HepG2 (cell line): ENCODE data around the gene ZNF280A. TPM values are rescaled to one million over a fixed set of nuclear protein-coding genes. Genes with fewer than 3 reads are reported as not detected.
A peak's percentile ranks its signal among the peaks of the same experiment; 100 is the strongest.

Experiments used
- ATF2 ChIP-seq: sonication (generic); formaldehyde crosslinking; IDR thresholded peaks from 2 replicates; pipeline ENCODE4 v1.4.0; 2020; ENCODE audit warnings: missing genetic modification reagents
- CAMTA2 ChIP-seq: sonication (generic); formaldehyde crosslinking; IDR thresholded peaks from 2 replicates; pipeline ENCODE4 v1.4.0; 2020; ENCODE audit warnings: mild to moderate bottlenecking, missing genetic modification reagents, borderline replicate concordance
- DR1 ChIP-seq: sonication (generic); formaldehyde crosslinking; IDR thresholded peaks from 2 replicates; pipeline ENCODE4 v1.8.0; 2021; ENCODE audit warnings: mild to moderate bottlenecking, missing genetic modification reagents, inconsistent platforms
- E2F1 ChIP-seq: sonication (generic); formaldehyde crosslinking; IDR thresholded peaks from 2 replicates; pipeline ENCODE4 v1.5.0; 2020; ENCODE audit warnings: missing genetic modification reagents
- FLYWCH1 ChIP-seq: sonication (generic); formaldehyde crosslinking; IDR thresholded peaks from 2 replicates; pipeline ENCODE4 v1.8.1; 2023; ENCODE audit warnings: mild to moderate bottlenecking, missing genetic modification reagents
- JUN ChIP-seq: sonication (generic); formaldehyde crosslinking; IDR thresholded peaks from 2 replicates; pipeline ENCODE4 v1.4.0; 2020; ENCODE audit warnings: mild to moderate bottlenecking, missing genetic modification reagents
- KLF6 ChIP-seq: IDR thresholded peaks from 2 replicates; pipeline ENCODE4 v1.8.0; 2016; ENCODE audit warnings: missing biosample characterization, missing genetic modification reagents
- MZF1 ChIP-seq: sonication (generic); formaldehyde crosslinking; IDR thresholded peaks from 2 replicates; pipeline ENCODE4 v1.8.1; 2023; ENCODE audit warnings: mild to moderate bottlenecking, missing genetic modification reagents, borderline replicate concordance
- ONECUT2 ChIP-seq: sonication (generic); formaldehyde crosslinking; IDR thresholded peaks from 2 replicates; pipeline ENCODE4 v1.4.0; 2020; ENCODE audit warnings: missing genetic modification reagents
- PAF1 ChIP-seq: IDR thresholded peaks from 2 replicates; pipeline ENCODE4 v1.6.1; 2016; ENCODE audit warnings: missing genetic modification reagents, missing compliant biosample characterization
- SALL2 ChIP-seq: sonication (generic); formaldehyde crosslinking; IDR thresholded peaks from 2 replicates; pipeline ENCODE4 v1.8.1; 2023; ENCODE audit warnings: mild to moderate bottlenecking, missing genetic modification reagents, inconsistent platforms
- SIX1 ChIP-seq: sonication (generic); formaldehyde crosslinking; IDR thresholded peaks from 2 replicates; pipeline ENCODE4 v1.4.0; 2020; ENCODE audit warnings: missing genetic modification reagents, borderline replicate concordance
- SMARCC2 ChIP-seq: fragments of 450-650 bp; IDR thresholded peaks from 2 replicates; pipeline ENCODE4 v1.6.1; 2017; ENCODE audit warnings: antibody characterized with exemption, mild to moderate bottlenecking
- TCF7L2 ChIP-seq: IDR thresholded peaks from 2 replicates; pipeline ENCODE4 v1.6.1; 2011; ENCODE audit warnings: mild to moderate bottlenecking, low read depth, low read length, moderate library complexity
- YY1 ChIP-seq: IDR thresholded peaks from 2 replicates; pipeline ENCODE4 v1.6.1; 2011; ENCODE audit warnings: low read length, low read depth, moderate library complexity, mild to moderate bottlenecking; ENCODE audit not compliant: insufficient read depth, insufficient replicate concordance
- ZBTB26 ChIP-seq: IDR thresholded peaks from 2 replicates; pipeline ENCODE4 v1.6.1; 2016; ENCODE audit warnings: missing compliant biosample characterization, missing genetic modification reagents, borderline replicate concordance
- ZFP41 ChIP-seq: sonication (generic); formaldehyde crosslinking; IDR thresholded peaks from 2 replicates; pipeline ENCODE4 v1.4.0; 2020; ENCODE audit warnings: mild to moderate bottlenecking, missing genetic modification reagents, borderline replicate concordance
- ZNF143 ChIP-seq: sonication (generic); formaldehyde crosslinking; IDR thresholded peaks from 2 replicates; pipeline ENCODE4 v1.4.0; 2020; ENCODE audit warnings: missing genetic modification reagents
- ZNF30 ChIP-seq: sonication (generic); formaldehyde crosslinking; IDR thresholded peaks from 2 replicates; pipeline ENCODE4 v1.5.0; 2020; ENCODE audit warnings: mild to moderate bottlenecking, missing genetic modification reagents
- ZNF652 ChIP-seq: IDR thresholded peaks from 2 replicates; pipeline ENCODE4 v1.6.1; 2016; ENCODE audit warnings: low read depth, borderline replicate concordance
- ZNF747 ChIP-seq: sonication (generic); formaldehyde crosslinking; IDR thresholded peaks from 2 replicates; pipeline ENCODE4 v1.8.1; 2023; ENCODE audit warnings: missing genetic modification reagents, mild to moderate bottlenecking, borderline replicate concordance
- ZNF780A ChIP-seq: sonication (generic); formaldehyde crosslinking; IDR thresholded peaks from 2 replicates; pipeline ENCODE4 v1.8.0; 2022; ENCODE audit warnings: mild to moderate bottlenecking, missing genetic modification reagents, moderate library complexity
- ZSCAN21 ChIP-seq: sonication (generic); formaldehyde crosslinking; IDR thresholded peaks from 2 replicates; pipeline ENCODE4 v1.8.0; 2022; ENCODE audit warnings: mild to moderate bottlenecking, missing genetic modification reagents, moderate library complexity, borderline replicate concordance
- polyA plus RNA-seq, 8 experiments: library from polyadenylated mRNA; depleted of rRNA in 3 of 8; stranded (reverse) in 7 of 8; unstranded in 1 of 8; fragments of >200 nt; fragmentation: Illumina TruSeq in 4 of 8; extraction: Trizol in 4 of 8; gene quantifications; 2 replicates each; pipeline versions ENCODE4 v1.2.1 to v1.2.3, GENCODE V29; 2011 to 2016; ENCODE audit warnings: low read depth in 4 of 8, missing spikeins in 1 of 8, mixed read lengths in 1 of 8; ENCODE audit not compliant: insufficient read depth in 1 of 8
- total RNA-seq, 5 experiments: library from RNA; depleted of rRNA; stranded (reverse); fragments of >200 nt; fragmentation: Illumina TruSeq; extraction: Trizol; gene quantifications; 2 replicates each; pipeline ENCODE4 v1.2.3, GENCODE V29; 2016; ENCODE audit warnings: low read depth in 1 of 5
- TF ChIP-seq, protein P1 (sequence below): sonication (generic); formaldehyde crosslinking; conservative IDR thresholded peaks from 2 replicates; pipeline ENCODE4 v1.4.0; 2020; ENCODE audit warnings: missing genetic modification reagents

Gene ZNF280A
- total and polyA plus RNA-seq, 2 of the 13 experiments (the other 11 are each of a cell fraction or from before 2014, with no cell fraction given) = 1.4 to 2.9 TPM

- TF ChIP-seq ZBTB26 (CRISPR knock-in tag) (peak; percentile 31; the same call in 1 of the 2 replicates), DR1 (CRISPR knock-in tag) (no peak), ONECUT2 (CRISPR knock-in tag) (no peak), ZNF143 (CRISPR knock-in tag) (no peak), ATF2 (CRISPR knock-in tag) (0 out of 2 replicates have a peak, but pooled peaks have one; percentile 36), KLF6 (CRISPR knock-in tag) (no peak), ZNF747 (CRISPR knock-in tag) (0 out of 2 replicates have a peak, but pooled peaks have one; percentile 7), ZFP41 (no peak), SMARCC2 (no peak), YY1 (peak; percentile 55), PAF1 (CRISPR knock-in tag) (no peak), FLYWCH1 (CRISPR knock-in tag) (no peak), SALL2 (CRISPR knock-in tag) (no peak), ZNF30 (no peak), ZSCAN21 (CRISPR knock-in tag) (peak; percentile 68), ZNF780A (CRISPR knock-in tag) (no peak), JUN (CRISPR knock-in tag) (peak; percentile 45; the same call in 1 of the 2 replicates), MZF1 (CRISPR knock-in tag) (no peak), TCF7L2 (no peak), E2F1 (CRISPR knock-in tag) (peak; percentile 88), SIX1 (CRISPR knock-in tag) (no peak), ZNF652 (CRISPR knock-in tag) (peak; percentile 45; the same call in 1 of the 2 replicates), CAMTA2 (no peak)
- TF ChIP-seq, protein P1, sequence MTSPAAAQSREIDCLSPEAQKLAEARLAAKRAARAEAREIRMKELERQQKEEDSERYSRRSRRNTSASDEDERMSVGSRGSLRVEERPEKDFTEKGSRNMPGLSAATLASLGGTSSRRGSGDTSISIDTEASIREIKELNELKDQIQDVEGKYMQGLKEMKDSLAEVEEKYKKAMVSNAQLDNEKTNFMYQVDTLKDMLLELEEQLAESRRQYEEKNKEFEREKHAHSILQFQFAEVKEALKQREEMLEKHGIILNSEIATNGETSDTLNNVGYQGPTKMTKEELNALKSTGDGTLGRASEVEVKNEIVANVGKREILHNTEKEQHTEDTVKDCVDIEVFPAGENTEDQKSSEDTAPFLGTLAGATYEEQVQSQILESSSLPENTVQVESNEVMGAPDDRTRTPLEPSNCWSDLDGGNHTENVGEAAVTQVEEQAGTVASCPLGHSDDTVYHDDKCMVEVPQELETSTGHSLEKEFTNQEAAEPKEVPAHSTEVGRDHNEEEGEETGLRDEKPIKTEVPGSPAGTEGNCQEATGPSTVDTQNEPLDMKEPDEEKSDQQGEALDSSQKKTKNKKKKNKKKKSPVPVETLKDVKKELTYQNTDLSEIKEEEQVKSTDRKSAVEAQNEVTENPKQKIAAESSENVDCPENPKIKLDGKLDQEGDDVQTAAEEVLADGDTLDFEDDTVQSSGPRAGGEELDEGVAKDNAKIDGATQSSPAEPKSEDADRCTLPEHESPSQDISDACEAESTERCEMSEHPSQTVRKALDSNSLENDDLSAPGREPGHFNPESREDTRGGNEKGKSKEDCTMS = no peak
Measured at GRCh38 chr22:22508274-22509176, 11.5 kb downstream of the ZNF280A start, which contains the start of gene ZNF280B (continued).
